IPS-18c (cell line): Measurements from ENCODE around the gene DRD5.
"Not testable (repeated sequence)": the region's sequence is repeated elsewhere in the genome, so short reads cannot be mapped to it uniquely, and the experiment has no call there.

Experiments used
- H3K4me3 ChIP-seq: 2 replicates; pipeline ENCODE4 v1.7.0; 2013; ENCODE audit warnings: low read depth, mild to moderate bottlenecking, low read length, moderate library complexity; ENCODE audit not compliant: insufficient read depth
- H3K9me3 ChIP-seq: one replicate; pipeline ENCODE4 v1.6.1; 2013; ENCODE audit warnings: mild to moderate bottlenecking, low read length, moderate library complexity; ENCODE audit not compliant: control insufficient read depth, insufficient read depth

Gene DRD5

DNA sequence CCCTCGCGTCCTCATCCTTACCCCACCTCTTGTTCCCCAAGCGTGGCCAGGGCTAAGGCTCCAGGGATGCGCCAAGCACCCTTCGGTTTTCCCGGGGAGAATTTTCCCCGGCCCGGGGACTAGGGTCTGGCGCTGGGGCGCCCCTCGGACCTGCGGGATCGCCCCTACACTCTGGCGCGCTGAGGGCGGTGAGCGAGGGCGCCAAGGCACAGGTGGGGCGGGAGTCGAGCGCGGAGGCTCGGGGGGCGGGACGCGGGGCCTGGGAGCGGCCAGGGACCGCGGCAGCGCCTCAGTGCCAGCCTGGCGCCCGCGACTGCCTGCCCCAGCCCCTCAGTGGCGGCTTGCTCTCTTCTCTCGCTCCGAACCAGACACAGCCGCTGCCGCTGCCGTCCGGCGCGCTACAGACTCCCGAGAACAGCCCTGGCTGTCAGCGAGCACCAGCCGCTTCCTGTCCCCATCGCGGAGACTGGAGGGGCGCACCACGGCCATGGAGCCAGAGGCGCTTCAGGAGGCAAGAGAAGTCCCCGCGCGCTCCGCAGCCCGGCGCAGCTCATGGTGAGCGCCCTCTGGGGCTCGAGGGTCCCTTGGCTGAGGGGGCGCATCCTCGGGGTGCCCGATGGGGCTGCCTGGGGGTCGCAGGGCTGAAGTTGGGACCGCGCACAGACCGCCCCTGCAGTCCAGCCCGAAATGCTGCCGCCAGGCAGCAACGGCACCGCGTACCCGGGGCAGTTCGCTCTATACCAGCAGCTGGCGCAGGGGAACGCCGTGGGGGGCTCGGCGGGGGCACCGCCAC, at the start of gene DRD5:
Gene DRD5 (plus strand): TSS at position 292 of the 793 bp plus-strand sequence. CDS start 396 bp downstream, at position 688.
- Histone ChIP-seq H3K4me3 (peak within 1 kb of the TSS; percentile 43), H3K9me3 (no peaks in the 10 kb centered on the region)

DNA sequence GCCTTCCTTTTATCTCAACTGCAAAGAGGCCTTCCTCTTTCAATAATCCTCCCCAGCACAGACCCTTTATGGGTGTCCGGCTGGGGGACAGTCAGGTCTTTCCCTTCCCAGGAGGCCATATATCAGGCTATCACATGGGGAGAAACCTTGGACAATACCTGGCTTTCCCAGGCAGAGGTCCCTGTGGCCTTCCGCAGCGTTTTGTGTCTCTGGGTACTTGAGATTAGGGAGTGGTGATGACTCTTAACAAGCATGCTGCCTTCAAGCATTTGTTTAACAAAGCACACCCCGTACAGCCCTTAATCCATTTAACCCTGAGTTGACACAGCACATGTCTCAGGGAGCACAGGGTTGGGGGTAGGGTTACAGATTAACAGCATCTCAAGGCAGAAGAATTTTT, 49.2 kb upstream of the DRD5 start:
- H3K9me3 ChIP-seq, H3K4me3 ChIP-seq: not testable (repeated sequence)

DNA sequence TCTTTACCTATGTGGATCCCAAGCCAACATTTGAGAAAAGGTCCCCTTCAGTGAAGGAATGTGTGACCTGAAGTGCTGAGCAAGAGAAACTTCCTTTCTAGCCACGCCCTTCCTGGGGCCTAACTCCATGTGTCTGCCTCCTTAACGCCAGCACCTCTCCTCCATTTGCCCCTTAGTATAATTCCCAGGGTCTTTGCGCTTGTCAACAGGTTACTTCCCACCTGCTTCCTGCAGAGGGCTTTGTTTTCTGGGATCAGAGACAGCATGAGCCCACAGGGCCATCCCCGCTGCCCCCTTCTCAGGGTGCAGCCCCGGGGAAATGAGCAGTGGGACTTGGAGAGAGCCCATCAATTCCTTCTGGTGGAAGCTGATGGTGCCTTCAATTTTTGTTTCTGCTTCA, 45.9 kb upstream of the DRD5 start:
- Histone ChIP-seq H3K9me3 (no peaks in the 10 kb centered on the region), H3K4me3 (no peak overlapping the region)

DNA sequence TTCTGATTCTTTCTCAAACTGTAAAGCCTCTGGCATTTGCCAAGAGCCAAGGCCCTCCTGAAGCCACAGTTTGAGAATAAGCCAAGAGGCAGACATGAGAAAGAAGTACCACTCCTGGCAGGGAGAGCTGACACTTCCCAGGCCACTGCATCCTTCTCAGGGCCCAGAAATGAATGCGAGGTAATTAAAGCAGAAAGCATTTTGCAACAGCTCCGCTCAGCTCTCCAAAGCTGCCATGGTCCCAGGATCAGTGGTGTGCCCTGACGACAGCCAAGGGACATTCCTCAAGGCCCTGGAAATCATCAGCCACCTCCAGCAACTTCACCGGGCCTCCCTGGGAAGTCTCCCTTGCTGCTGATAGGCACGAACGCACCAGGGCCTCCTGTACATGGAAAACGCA, 44.2 kb upstream of the DRD5 start:
- H3K4me3 ChIP-seq: not testable (repeated sequence)

DNA sequence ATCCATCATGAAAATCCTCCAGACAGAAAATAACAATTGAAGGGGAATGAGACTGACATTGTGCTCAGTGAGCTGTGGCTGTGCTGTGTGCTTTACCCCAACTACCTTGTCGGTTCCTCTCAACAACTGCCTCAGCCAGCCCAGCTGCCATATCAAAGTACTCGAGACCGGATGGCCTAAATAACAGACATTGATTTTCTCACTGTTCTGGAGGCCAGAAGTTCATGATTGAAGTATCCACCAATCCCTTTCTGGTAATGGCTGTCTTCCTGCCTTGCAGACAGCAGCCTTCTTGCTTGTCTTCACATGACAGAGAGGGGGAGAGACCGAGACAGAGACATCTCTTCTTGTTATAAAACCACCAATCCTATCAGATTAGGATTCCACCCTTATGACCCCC, 37.6 kb upstream of the DRD5 start:
- not testable (repeated sequence) for H3K9me3 ChIP-seq

More for the DNA sequence above, 44.2 kb upstream of the DRD5 start:
- not testable (repeated sequence) for H3K9me3 ChIP-seq

DNA sequence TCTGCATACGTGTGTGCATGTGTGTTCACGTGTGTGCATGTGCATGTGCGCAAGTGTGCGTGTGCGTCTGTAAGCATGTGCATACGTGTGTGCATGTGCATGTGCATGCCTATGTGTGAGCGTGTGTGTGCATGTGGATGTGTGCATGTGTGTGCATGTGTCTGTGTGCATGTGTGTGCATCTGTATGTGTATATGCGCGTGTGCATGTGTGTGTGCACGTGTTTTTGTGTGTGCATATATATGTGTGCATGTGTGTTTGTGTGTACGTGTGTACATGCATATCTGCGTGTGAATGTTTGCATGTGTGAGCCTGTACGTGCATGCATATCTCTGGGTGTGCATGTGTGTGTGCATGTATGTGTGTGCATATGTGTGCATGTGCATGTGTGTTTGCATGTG, 35.7 kb upstream of the DRD5 start:
- Histone ChIP-seq H3K4me3 (no peak overlapping the region), H3K9me3 (no peaks in the 10 kb centered on the region)

More for the DNA sequence above, 37.6 kb upstream of the DRD5 start:
- H3K4me3 ChIP-seq: not testable (repeated sequence)

DNA sequence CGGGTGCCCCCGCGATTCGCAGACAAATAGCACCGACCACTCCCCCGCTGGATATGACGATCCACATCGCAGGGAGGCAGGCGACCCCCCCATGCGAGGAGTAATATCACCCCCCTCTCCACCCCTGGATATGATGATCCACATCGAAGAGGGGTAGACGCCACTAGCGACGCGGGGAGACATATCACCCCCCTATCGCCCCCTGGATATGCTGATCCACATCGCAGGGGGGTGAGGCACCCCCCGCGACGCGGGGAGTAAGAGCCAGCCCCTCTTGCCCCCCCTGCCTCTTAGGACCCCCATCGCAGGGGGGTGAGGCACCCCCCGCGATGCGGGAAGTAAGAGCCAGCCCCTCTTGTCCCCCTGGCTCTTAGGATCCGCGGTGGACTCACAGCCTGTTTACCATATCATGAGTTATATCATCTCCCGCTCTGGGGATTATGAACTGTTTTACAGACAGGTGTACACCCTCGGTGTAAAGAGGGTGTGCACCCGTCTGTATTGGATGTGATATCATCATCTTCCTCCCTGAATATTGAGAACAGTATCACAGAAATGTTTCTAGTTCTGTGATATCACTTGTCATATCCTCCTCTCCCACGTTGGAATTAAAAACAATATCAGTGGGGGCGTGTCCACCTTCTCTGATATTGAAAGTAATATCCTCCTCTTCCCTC, 22.7 kb upstream of the DRD5 start:
- Histone ChIP-seq H3K4me3 (no peak overlapping the region), H3K9me3 (no peaks in the 10 kb centered on the region)

DNA sequence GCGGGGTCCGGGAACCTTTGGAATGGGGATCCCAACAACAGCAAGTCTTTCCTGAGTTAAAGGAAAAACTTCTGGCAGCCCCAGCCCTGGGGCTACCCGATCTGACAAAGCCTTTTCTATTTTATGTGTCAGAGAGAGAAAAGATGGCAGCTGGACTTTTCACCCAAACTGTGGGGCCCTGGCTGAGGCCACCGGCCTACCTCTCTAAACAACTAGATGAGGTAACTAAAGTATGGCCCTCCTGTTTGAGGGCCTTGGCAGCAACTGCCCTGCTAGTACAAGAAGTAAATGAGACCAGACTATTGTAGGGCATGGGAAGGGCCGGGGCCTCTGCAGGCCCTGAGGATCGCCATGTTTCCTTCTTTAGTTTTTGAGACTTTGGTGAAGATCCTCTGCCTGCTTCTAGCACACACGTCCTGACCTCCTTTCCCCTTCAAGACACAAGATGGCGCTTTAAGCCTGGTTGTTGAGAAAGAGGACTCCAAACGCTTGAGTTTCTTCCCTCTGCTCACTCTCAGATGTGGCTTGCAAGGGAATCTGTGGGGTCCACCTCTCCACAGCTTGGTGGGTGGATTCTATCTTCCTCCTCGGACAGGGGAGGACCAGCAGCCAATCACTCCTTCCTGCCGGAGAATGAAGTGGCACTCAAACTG, 18.5 kb upstream of the DRD5 start:
- H3K9me3 ChIP-seq: no peaks in the 10 kb centered on the region

DNA sequence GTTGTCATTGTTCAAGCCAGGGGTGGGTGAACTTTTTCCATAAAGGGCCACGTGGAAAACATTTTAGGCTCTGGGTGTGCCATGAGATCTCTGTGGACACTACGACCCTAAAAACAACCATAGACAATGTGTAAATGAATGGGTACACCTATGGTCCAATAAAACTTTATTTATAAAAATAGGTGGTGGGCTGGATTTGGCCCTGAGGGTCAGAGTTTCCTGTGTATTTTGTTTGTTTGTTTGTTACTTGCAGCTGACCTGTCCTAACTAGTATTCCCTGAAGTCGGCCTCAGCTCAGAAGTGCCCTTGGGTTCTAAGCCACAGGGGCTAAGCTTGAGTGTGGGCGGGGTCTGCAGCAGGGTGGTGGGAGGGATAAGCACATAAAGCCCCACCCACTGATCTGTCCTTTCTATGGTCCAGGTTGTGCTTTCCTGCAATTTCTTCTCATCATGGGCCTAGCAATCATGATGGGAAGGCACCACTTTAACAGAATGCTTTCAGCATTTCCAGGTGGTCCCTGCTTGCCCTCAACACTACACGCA, 17.2 kb upstream of the DRD5 start:
- Histone ChIP-seq H3K4me3 (no peak overlapping the region), H3K9me3 (no peaks in the 10 kb centered on the region)

More for the DNA sequence above, 18.5 kb upstream of the DRD5 start:
- no peak overlapping the region for H3K4me3 ChIP-seq

DNA sequence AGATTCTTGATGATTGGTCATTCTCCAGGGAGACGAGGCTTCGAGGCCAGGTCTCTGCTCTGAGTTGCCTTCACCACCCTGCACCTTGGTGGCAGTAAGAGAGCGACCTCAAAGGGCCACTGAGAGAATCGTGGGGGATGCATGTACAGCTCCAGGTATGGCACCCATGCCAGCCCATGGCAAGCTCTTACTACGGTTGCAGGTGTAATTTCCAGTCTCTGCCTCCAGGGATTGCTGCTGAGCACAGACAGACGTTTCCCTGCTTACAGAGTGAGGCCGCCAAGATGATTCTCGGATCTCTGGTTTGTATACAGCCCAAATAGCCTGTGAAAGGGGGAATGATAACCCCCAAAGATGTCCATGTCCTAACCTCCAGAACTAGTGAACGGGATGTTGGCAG, 16.3 kb upstream of the DRD5 start:
- H3K9me3 ChIP-seq: no peaks in the 10 kb centered on the region
- no peak overlapping the region for H3K4me3 ChIP-seq

DNA sequence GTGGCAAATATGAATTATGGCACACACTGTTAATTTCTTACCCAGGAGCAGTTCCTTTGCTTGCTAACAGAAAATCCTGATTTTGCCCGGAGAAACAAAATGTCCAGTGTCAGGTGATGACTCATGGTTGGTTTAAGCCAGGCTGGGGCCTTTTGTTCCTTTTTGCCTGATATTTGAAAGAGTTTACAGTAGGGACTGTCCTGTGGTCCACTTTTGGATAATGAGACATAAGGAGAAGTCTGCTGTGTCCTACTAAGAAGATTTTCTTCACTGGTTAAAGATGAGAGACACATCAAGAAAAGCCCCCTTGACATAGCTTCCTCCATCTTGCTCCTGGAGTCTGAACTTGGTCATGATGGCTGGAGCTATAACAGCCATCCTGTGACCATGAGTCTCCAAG, 12.1 kb upstream of the DRD5 start:
- H3K4me3 ChIP-seq: no peak overlapping the region
- no peaks in the 10 kb centered on the region for H3K9me3 ChIP-seq

DNA sequence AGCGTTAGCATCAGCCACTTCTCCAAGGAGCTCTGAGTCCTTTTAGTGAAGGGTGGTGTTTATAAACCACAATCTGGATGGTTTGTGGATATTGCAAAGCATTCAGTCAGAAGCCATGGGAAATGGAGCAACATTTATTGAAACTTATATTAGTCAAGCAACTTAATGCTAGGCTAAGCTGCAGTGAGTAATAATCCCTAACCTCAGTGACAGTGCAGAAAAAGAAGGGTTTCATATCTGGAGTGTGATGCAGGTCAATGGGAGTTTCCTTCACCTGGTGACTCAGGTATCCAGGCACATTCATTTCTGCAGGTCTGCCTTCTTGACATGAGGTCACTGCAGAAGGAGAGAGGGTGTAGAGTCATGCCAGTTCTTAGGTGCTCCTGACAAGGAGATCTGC, 10.4 kb upstream of the DRD5 start:
- Histone ChIP-seq H3K9me3 (no peaks in the 10 kb centered on the region), H3K4me3 (no peak overlapping the region)

DNA sequence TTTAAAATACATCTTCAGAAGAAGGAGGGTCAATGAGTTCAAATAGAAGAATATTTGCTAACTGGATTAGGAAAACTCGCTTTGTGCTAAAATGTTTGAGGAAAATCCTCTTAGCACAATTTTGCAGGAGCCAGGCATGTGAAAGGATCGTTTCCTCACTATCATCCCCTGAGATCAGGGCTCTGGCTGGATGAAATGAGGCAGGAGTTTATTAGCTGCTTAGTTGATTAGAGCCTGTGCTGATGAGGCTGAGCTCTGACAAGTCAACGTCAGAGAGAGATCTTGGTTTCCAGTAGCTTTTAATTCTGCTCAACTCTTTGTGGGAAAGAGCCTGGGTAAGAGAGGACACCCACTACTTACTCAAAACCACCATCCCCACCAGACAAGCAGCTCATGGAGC, 8.0 kb upstream of the DRD5 start:
- no peaks in the 10 kb centered on the region for H3K9me3 ChIP-seq

DNA sequence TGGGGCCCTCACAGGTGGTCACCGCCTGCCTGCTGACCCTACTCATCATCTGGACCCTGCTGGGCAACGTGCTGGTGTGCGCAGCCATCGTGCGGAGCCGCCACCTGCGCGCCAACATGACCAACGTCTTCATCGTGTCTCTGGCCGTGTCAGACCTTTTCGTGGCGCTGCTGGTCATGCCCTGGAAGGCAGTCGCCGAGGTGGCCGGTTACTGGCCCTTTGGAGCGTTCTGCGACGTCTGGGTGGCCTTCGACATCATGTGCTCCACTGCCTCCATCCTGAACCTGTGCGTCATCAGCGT, 652 bp downstream of the DRD5 start:
- Histone ChIP-seq H3K4me3 (peak overlapping the region; percentile 43), H3K9me3 (no peaks in the 10 kb centered on the region)

More for the DNA sequence above, 8.0 kb upstream of the DRD5 start:
- H3K4me3 ChIP-seq: no peak overlapping the region

DNA sequence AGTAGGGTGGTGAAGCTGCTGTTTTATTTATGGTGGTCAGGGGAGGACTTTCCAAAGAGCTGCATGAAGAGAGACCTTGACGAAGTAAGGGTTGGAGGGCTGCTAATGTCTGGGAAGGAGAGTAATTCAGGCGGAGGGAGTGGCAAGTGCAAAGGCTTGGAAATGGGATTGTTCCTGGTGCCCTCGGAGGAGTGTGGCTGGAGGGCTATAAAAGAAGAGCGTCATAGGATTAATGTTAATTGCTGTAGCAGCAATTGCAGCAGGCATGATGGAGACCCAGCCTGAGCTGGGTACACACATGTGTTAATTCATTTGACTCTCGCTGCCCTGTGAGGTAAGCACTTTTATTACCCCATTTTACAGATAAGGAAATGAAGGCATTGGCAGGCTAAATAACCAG, 4.5 kb downstream of the DRD5 start:
- not testable (repeated sequence) for H3K9me3 ChIP-seq, H3K4me3 ChIP-seq

DNA sequence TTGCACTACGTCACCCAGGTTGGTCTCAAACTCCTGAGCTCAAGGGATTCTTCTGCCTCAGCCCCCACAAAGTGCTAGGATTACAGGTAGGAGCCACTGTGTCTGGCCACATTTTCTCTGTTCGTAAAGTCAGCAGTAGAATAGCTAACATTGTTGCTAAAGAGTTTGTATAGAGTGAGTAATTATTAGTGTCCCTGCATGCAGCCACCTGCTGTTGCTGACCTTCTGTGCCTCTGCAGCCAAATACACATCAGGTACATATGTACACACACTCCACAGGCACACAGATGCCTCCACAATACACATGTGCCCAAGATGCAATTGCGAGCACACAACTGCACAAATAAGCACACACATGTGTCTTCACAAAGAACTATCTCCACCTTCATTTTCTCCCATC, 10.9 kb downstream of the DRD5 start:
- Histone ChIP-seq H3K9me3 (no peaks in the 10 kb centered on the region), H3K4me3 (no peak overlapping the region)

DNA sequence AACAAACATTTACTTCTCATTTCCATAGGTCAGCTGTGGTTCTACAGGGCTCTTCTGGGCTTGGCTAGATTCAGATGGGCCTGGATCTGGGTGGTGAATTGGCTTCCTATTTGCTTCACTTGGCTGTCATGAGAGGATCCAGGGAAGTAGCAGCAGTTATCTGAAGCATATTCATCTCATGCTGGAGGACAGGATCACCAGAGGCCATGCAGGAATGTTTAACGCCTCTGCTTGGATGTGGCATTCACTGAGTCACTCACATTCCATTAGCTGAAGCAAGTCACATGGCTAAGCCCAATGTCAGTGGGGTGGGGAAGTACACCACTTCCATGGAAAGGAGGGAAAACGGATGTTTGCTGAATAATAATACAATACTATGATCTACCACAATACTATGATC, 15.2 kb downstream of the DRD5 start:
- H3K4me3 ChIP-seq, H3K9me3 ChIP-seq: not testable (repeated sequence)

DNA sequence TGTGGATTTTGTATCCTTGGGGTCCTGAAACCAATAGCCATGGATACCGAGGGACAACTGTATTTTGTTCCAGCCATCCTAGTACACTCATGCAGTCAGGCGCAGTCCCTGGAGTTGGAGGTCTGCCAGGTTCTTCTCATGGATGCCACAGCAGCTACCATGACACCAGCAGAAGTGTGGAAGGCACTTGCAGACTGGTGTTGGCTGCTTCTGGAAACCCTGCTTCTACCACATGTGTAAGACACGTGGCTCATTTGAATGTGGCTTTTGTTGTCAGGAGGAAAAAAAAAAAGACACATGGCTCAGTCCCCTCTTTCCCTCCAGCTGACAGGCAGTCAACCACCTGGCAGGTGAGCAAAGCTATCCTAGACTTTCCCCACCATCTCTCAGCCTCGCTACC, 19.4 kb downstream of the DRD5 start:
- Histone ChIP-seq H3K9me3 (no peaks in the 10 kb centered on the region), H3K4me3 (no peak overlapping the region)
